ENCODE measurements around the gene ZKSCAN5.
"Not testable (repeated sequence)": the region's sequence is repeated elsewhere in the genome, so short reads cannot be mapped to it uniquely, and the experiment has no call there.

ZKSCAN5 gene

GRCh38 chr7:99476107-99476506 is 28.4 kb upstream of the ZKSCAN5 start:
- peaks cover 2% of the 10 kb centered on the region for H3K27me3 Mint-ChIP-seq
- H3K9me3 Mint-ChIP-seq = no peaks in the 10 kb centered on the region
- peaks cover 43% of the 10 kb centered on the region for H3K36me3 Mint-ChIP-seq
- CTCF ChIA-PET = no interaction called here
- DNase-seq = no peak
- peaks cover 65% of the 10 kb centered on the region for H3K4me1 Mint-ChIP-seq
- no peak overlapping the region for H3K4me3 Mint-ChIP-seq
- H3K27ac Mint-ChIP-seq = no peak overlapping the region

DNA sequence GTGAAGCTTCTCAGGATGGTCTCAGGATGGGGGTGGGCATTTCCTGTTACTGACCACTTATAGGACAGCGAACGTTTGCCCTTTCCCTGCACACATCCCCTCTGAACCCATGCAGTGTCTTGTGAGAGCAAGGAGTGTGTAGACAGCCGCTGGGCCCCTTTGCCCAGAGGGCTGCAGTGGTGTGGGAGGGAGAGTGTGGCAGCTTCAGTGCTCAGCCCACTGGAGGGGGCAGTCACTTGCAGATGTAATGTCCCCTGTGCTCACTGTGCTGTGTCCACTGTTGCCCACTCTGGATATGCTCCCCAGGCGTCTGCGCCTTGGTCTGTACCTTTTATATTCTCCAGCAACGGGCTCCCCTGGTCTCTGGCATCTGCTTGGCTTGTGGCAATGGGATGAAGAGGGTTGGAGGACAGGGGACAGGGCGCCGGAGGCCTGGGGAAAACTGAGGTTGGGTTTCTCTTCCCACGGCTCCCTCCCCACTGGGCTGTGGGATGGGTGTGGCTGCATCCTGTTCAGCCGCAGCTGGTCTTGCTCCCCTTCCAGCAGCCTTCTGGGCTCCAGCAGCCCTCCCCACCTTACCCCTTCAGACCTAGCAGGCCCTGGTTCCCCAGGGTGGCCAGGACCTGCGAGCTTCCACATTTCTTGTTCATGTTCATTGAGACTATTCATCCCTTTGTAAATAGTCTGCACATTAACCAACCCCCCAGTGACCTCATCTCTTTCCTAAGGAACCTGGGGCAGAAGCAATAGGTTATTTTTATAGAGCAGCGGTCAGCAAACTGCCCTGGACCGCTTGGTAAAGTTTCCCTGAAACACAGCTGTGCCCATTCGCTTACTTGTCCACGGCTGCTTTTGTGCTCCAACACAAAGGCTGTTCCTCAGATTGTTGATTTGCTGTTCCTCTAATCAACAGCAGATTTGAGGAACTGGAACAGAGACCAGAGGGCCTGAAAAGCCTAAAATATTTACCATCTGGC is 25.7 kb upstream of the ZKSCAN5 start:
- CTCF ChIA-PET = interaction anchor here (1.2 kb wide), 1 partner anchor 12 kb away, joined by 3 read pairs; no protein-coding TSS in a partner anchor

DNA sequence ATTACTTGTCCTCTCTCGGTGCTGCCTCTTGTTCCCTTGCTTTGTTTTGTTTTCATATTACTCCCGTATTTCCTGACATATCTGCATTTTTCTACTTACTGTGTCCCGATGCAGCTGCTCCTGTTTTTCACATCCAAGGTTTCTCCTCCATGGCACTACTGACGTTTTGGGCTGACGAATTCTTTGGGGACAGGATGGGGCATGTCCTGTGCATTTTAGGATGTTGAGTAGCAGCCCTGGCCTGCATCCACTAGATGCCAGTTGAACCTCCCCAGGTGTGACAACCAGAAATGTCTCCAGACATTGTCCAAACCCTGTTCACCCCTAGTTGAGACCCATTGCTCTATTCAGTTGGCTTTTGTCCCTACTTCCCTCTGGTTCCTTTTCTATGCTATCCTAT is 19.4 kb upstream of the ZKSCAN5 start:
- peaks cover 67% of the 10 kb centered on the region for H3K36me3 Mint-ChIP-seq
- no peak overlapping the region for H3K27ac Mint-ChIP-seq
- CTCF ChIA-PET = no interaction called here
- peaks cover 2% of the 10 kb centered on the region for H3K4me1 Mint-ChIP-seq
- DNase-seq = no peak
- H3K9me3 Mint-ChIP-seq = peaks cover 7% of the 10 kb centered on the region
- no peak overlapping the region for H3K4me3 Mint-ChIP-seq
- H3K27me3 Mint-ChIP-seq = no peaks in the 10 kb centered on the region

More for the DNA sequence above, 25.7 kb upstream of the ZKSCAN5 start:
- no peak for DNase-seq
- H3K27me3 Mint-ChIP-seq = no peaks in the 10 kb centered on the region
- peaks cover 49% of the 10 kb centered on the region for H3K4me1 Mint-ChIP-seq
- H3K36me3 Mint-ChIP-seq = peaks cover 50% of the 10 kb centered on the region
- H3K4me3 Mint-ChIP-seq = peak overlapping the region; percentile 26
- peak overlapping the region; percentile 88 for H3K27ac Mint-ChIP-seq
- H3K9me3 Mint-ChIP-seq = no peaks in the 10 kb centered on the region

DNA sequence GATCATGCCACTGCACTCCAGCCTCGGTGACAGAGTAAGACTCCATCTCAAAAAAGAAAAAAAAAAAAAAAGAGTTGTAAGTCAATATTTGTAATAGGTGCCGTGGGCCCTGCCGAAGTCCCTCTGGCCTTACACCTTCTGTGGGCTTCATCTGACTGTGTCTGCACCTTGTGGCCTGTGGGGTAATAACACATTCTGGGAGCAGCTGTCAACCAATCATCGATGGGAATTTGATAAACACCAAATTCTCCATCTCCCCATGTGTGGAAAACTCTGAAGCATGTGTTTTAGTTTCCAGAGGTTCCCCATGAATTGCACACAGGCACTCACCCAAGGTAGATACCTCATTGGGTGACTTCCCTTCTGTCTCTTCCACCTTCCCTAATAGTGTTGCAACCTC is 15.2 kb upstream of the ZKSCAN5 start:
- no peak for DNase-seq
- CTCF ChIA-PET = no interaction called here
- Mint-ChIP-seq H3K4me1 (no peaks in the 10 kb centered on the region), H3K9me3 (peaks cover 34% of the 10 kb centered on the region), H3K36me3 (peaks cover 74% of the 10 kb centered on the region), H3K27me3 (no peaks in the 10 kb centered on the region), H3K27ac (no peak overlapping the region), H3K4me3 (no peak overlapping the region)

DNA sequence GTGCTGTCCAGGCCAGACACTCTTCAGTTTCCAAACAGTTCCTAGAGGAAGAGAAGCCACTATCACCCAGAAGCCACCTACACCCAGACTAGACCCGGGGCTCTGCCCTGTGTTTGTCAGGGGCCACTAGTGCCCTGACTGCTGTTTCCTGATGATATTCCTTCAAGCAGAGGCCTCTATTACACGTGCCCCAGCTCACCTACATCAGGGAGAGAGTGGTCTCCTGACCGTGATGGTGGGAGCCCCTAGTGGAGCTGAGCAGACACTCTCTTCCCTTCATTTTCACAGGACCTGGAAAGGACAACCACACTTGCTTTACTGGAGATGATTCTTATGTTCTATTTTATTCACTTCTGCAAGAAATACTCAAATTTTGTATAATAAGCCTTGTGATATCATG is 13.6 kb upstream of the ZKSCAN5 start:
- DNase-seq = no peak
- peaks cover 36% of the 10 kb centered on the region for H3K9me3 Mint-ChIP-seq
- no peaks in the 10 kb centered on the region for H3K4me1 Mint-ChIP-seq
- H3K27me3 Mint-ChIP-seq = no peaks in the 10 kb centered on the region
- H3K4me3 Mint-ChIP-seq = no peak overlapping the region
- peaks cover 76% of the 10 kb centered on the region for H3K36me3 Mint-ChIP-seq
- CTCF ChIA-PET = interaction anchor here (1.3 kb wide), 1 partner anchor 13 kb away, joined by 3 read pairs; no protein-coding TSS in a partner anchor
- H3K27ac Mint-ChIP-seq = no peak overlapping the region

GRCh38 chr7:99493823-99494222 is 10.6 kb upstream of the ZKSCAN5 start:
- peaks cover 34% of the 10 kb centered on the region for H3K9me3 Mint-ChIP-seq
- H3K27me3 Mint-ChIP-seq = no peaks in the 10 kb centered on the region
- H3K4me3 Mint-ChIP-seq = no peak overlapping the region
- H3K4me1 Mint-ChIP-seq = peaks cover 8% of the 10 kb centered on the region
- CTCF ChIA-PET = no interaction called here
- DNase-seq = no peak
- no peak overlapping the region for H3K27ac Mint-ChIP-seq
- peaks cover 70% of the 10 kb centered on the region for H3K36me3 Mint-ChIP-seq

- Mint-ChIP-seq H3K36me3 (peaks cover 60% of the 10 kb centered on the region), H3K27ac (peak overlapping the region; percentile 100)
Measured at GRCh38 chr7:99497766-99498545, 6.5 kb upstream of the ZKSCAN5 start.

DNA sequence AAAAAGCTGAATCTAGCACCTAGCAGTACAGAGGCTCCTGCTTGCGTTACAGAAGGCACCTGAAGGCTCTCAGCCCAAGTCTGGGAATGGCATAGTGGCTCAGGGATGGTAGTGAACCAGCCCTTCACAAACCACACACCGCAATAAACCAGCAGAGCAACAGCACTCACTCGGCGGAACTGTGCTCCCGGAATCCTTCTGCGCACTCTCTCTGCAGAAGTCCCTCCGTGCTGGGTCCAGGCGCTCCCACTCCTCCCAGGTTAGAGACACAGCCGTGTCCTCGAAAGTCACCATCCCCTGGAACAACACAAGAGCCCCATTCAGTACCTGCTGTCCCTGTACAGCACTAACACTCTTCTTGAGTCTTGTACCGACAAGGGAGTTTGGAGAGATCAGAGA is 5.9 kb upstream of the ZKSCAN5 start:
- CTCF ChIA-PET = no interaction called here
- peaks cover 4% of the 10 kb centered on the region for H3K27me3 Mint-ChIP-seq
- peaks cover 55% of the 10 kb centered on the region for H3K36me3 Mint-ChIP-seq
- H3K27ac Mint-ChIP-seq = peak overlapping the region; percentile 100
- H3K4me3 Mint-ChIP-seq = peak overlapping the region; percentile 96
- peaks cover 12% of the 10 kb centered on the region for H3K9me3 Mint-ChIP-seq
- peaks cover 22% of the 10 kb centered on the region for H3K4me1 Mint-ChIP-seq
- DNase-seq = no peak

More at GRCh38 chr7:99497766-99498545, 6.5 kb upstream of the ZKSCAN5 start:
- Mint-ChIP-seq H3K4me1 (peaks cover 18% of the 10 kb centered on the region), H3K9me3 (peaks cover 16% of the 10 kb centered on the region), H3K4me3 (peak overlapping the region; percentile 96), H3K27me3 (peaks cover 4% of the 10 kb centered on the region)
- DNase-seq = no peak
- CTCF ChIA-PET = no interaction called here

- CTCF ChIA-PET = no interaction called here
- no peak for DNase-seq
- H3K4me1 Mint-ChIP-seq = peaks cover 22% of the 10 kb centered on the region
- H3K4me3 Mint-ChIP-seq = peak overlapping the region; percentile 96
- peaks cover 4% of the 10 kb centered on the region for H3K9me3 Mint-ChIP-seq
- H3K27ac Mint-ChIP-seq = peak overlapping the region; percentile 100
- H3K36me3 Mint-ChIP-seq = peaks cover 47% of the 10 kb centered on the region
- peaks cover 4% of the 10 kb centered on the region for H3K27me3 Mint-ChIP-seq
Measured at GRCh38 chr7:99499371-99499720, 5.1 kb upstream of the ZKSCAN5 start.

GRCh38 chr7:99499721-99500636 is 4.5 kb upstream of the ZKSCAN5 start, which contains the start of gene ZNF394:
TSS of gene ZNF394 (minus strand) at chr7:99500281. CDS start at chr7:99500093, 188 bp downstream.
- Mint-ChIP-seq H3K27ac (peak within 1 kb of the TSS; percentile 100), H3K4me1 (peaks cover 22% of the 10 kb centered on the region), H3K4me3 (peak within 1 kb of the TSS; percentile 96), H3K36me3 (peaks cover 41% of the 10 kb centered on the region), H3K9me3 (peaks cover 2% of the 10 kb centered on the region), H3K27me3 (peaks cover 4% of the 10 kb centered on the region)
- CTCF ChIA-PET = interaction anchor here (0.7 kb wide), 1 partner anchor 338 kb away, joined by 3 read pairs; no protein-coding TSS in a partner anchor
- DNase-seq = peak; percentile 95

- Mint-ChIP-seq H3K27ac (peak overlapping the region; percentile 100), H3K9me3 (peaks cover 2% of the 10 kb centered on the region), H3K27me3 (peaks cover 4% of the 10 kb centered on the region), H3K4me1 (peaks cover 26% of the 10 kb centered on the region), H3K36me3 (peaks cover 35% of the 10 kb centered on the region), H3K4me3 (peak overlapping the region; percentile 96)
- CTCF ChIA-PET = interaction anchor here (0.7 kb wide), 1 partner anchor 338 kb away, joined by 3 read pairs; no protein-coding TSS in a partner anchor
- no peak for DNase-seq
Measured at GRCh38 chr7:99500637-99501009, 3.8 kb upstream of the ZKSCAN5 start.

GRCh38 chr7:99501236-99501635 is 3.2 kb upstream of the ZKSCAN5 start:
- H3K27me3 Mint-ChIP-seq, CTCF ChIA-PET, H3K9me3 Mint-ChIP-seq, DNase-seq: not testable (repeated sequence)
- H3K4me1 Mint-ChIP-seq = peaks cover 32% of the 10 kb centered on the region
- peak overlapping the region; percentile 96 for H3K4me3 Mint-ChIP-seq
- peaks cover 31% of the 10 kb centered on the region for H3K36me3 Mint-ChIP-seq
- H3K27ac Mint-ChIP-seq = peak overlapping the region; percentile 100

- CTCF ChIA-PET = no interaction called here
- H3K4me1 Mint-ChIP-seq = peaks cover 37% of the 10 kb centered on the region
- no peak for DNase-seq
- no peaks in the 10 kb centered on the region for H3K9me3 Mint-ChIP-seq
- peaks cover 4% of the 10 kb centered on the region for H3K27me3 Mint-ChIP-seq
- H3K4me3 Mint-ChIP-seq = peak overlapping the region; percentile 93
- H3K36me3 Mint-ChIP-seq = peaks cover 20% of the 10 kb centered on the region
- peak overlapping the region; percentile 99 for H3K27ac Mint-ChIP-seq
Measured at GRCh38 chr7:99504281-99504602, 220 bp upstream of the ZKSCAN5 start.

DNA sequence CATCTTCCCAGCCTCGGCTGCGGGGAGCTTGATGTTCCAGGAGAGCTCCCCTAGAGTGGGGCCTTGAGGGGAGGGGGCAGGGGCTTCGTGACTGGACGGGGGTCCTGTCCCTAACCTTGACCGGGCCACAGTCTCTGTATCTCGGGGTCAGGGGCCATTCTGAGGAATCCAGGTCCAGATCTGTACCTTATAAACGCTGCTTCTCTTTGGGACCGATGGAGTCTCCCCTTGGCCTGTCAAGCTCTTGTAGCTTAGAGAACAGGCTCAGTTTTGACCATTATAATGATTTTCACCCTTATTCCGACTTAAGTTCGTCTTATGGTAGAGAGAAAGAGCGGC is 831 bp downstream of the ZKSCAN5 start:
- no peak for DNase-seq
- H3K27me3 Mint-ChIP-seq = no peaks in the 10 kb centered on the region
- CTCF ChIA-PET = no interaction called here
- H3K4me1 Mint-ChIP-seq = peaks cover 39% of the 10 kb centered on the region
- no peaks in the 10 kb centered on the region for H3K9me3 Mint-ChIP-seq
- H3K27ac Mint-ChIP-seq = peak overlapping the region; percentile 99
- H3K36me3 Mint-ChIP-seq = peaks cover 12% of the 10 kb centered on the region
- H3K4me3 Mint-ChIP-seq = peak overlapping the region; percentile 93
